ENCODE data around the gene MAGI2. TPM values are rescaled to one million over a fixed set of nuclear protein-coding genes. Genes with fewer than 3 reads are reported as not detected.

Gene MAGI2
- polyA plus RNA-seq, 4 donors = 8.3 to 40.6 (median 33.9) TPM

DNA sequence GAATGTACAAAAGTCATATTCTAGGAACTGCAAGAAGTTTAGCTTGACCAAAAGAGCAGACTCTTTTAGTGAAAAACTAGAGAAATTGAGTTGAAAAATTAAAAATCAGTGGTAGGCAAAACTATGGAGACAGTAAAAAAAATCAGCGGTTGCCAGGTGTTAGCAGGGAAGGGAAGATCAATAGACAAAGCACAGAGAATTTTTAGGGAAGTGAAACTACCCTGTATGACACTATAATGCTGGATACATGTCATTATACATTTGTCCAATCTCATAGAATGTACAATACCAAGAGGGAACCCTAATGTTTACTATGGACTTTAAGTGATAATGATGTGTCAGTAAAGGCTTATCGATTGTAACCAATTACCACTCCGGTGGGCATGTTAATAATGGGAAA is 761.9 kb downstream of the MAGI2 start:
- DNase-seq (ENCODE audit: low read depth in 4 of 4, low spot score in 3 of 4) = no peak

DNA sequence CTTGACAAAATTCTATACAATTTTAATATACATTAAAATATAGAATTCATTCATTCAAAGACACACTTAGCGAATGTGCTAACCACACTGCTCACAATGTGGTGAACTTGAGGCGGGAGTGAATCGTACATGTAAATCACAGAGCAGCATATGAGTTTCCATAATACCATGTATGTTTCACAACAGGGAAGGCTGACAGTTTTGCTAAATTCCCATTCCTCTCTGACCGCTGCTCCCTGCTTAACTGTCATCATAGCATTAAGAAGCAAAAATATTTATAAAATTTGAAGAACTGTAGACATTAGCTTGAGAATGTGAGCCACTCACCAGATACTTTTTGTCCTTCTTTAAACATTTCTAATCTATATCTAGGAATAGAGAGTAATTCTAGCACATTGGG is 763.3 kb downstream of the MAGI2 start:
- no peak for DNase-seq (ENCODE audit: low read depth in 4 of 4, low spot score in 3 of 4)

DNA sequence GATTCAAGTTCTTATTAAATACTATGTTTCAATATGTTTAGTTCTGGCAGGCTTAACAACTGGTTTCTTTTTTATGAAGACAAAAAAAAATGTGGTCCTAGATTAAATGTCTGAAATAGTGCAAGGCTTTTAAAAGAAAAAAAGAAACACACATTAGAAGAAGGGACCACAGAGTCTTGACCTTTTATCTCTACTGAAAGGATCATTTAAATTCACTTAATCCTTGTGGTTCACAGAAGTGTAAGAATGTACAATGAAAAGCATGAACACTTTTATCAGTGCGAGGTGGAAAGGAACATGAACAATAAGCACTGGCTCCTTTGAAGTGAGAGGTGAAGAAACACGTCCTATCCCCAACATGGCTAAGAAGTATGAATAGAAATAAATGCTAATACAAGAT is 765.1 kb downstream of the MAGI2 start:
- DNase-seq (ENCODE audit: low read depth in 4 of 4, low spot score in 3 of 4) = no peak

GRCh38 chr7:78686189-78686588 is 767.3 kb downstream of the MAGI2 start:
- DNase-seq (ENCODE audit: low read depth in 4 of 4, low spot score in 3 of 4) = no peak

GRCh38 chr7:78684201-78684600 is 769.3 kb downstream of the MAGI2 start:
- no peak for DNase-seq (ENCODE audit: low read depth in 4 of 4, low spot score in 3 of 4)

GRCh38 chr7:78683566-78683965 is 769.9 kb downstream of the MAGI2 start:
- DNase-seq (ENCODE audit: low read depth in 4 of 4, low spot score in 3 of 4) = no peak

DNA sequence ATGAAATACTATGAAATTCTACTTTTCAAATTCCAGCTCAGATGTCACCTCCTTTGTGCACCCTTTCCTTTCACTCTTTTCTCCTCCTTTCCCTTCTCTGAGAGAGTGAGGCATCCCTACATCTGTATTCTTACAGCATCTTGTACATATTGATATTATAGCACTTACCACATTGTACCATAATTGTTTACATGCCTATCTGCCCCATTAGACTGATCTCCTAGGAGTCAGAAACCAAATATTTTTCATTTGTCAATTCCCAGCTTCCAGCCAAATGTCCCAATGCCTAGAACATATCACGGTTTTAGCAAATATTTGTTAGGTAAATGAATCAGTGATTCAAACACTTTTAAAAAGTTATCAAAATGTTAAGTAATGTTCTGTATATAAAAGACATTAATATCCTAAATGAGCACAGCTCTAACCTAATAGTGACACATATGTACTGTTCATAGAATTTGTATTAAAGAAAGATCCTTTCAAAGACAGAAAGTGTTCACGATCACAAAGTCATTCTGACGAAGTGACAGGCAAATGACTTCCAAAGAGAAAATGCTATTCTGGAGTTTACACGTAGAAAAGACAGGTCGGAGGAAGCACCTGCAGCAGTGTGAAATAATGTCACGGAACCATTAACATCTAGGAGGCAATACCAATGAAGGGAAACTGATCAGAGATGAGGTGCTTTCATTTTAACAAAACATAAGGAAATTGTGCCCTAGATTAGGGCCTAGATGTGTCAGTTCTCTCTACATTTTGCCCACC is 774.2 kb downstream of the MAGI2 start:
- DNase-seq (ENCODE audit: low read depth in 4 of 4, low spot score in 3 of 4) = no peak

GRCh38 chr7:78677391-78677790 is 776.1 kb downstream of the MAGI2 start:
- no peak for DNase-seq (ENCODE audit: low read depth in 4 of 4, low spot score in 3 of 4)

- no peak for DNase-seq (ENCODE audit: low read depth in 4 of 4, low spot score in 3 of 4)
Measured at GRCh38 chr7:78675511-78675910, 778.0 kb downstream of the MAGI2 start.

DNA sequence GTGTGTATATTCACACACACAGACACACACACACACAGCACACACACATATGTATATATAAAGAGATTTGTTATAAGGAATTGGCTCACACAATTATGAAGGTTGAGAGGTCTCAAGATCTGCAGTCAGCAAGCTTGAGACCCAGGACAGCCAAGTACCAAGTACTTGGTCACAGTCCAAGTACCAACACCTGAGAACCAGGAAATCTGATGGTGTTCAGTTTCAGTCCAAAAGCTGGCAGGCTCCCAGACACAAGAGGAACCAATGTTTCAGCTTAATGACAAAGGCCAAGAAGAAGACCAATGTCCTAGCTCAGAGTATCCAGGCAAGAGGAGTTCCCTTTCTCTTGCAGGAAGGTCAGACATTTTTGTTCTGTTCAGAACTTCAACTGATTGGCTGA is 780.2 kb downstream of the MAGI2 start:
- no peak for DNase-seq (ENCODE audit: low read depth in 4 of 4, low spot score in 3 of 4)

DNA sequence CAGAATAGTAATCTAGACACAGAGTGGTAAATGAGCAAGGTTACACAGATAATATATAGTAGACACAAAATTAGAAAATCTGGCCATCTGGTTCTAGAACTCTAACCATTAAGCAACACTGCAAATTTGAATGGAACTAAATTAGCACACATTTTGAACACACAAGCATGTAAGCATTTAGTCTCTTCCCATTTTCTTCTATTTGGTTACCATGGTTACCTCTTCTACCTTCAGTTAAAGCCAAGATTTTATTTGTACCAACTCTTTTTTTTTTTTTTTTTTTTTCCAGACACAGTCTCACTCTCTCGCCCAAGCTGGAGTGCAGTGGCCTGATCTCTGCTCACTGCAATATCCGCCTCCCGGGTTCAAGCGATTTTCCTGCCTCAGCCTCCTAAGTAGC is 790.5 kb downstream of the MAGI2 start:
- no peak for DNase-seq (ENCODE audit: low read depth in 4 of 4, low spot score in 3 of 4)

GRCh38 chr7:78649976-78650375 is 803.5 kb downstream of the MAGI2 start:
- no peak for DNase-seq (ENCODE audit: low read depth in 4 of 4, low spot score in 3 of 4)

- DNase-seq (ENCODE audit: low read depth in 4 of 4, low spot score in 3 of 4) = no peak
Measured at GRCh38 chr7:78649236-78649635, 804.2 kb downstream of the MAGI2 start.

GRCh38 chr7:78642751-78643150 is 810.7 kb downstream of the MAGI2 start:
- no peak for DNase-seq (ENCODE audit: low read depth in 4 of 4, low spot score in 3 of 4)

DNA sequence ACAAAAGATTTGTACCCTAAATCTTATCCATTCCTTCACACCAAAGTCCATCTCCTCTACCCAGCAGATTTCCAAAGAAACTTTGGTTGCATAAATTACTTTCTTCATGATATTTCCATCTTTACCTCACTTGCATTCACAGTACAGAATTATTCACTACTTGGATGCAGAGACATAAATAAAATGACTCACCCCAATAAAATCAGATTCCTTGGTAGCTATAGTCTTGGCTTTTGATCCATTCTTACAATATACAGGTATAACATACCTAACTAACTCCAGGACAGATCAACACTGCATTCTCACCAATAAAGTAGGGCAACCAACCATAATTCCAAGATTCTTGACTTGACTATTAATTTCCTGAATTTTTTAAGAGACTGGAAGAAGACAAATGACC is 815.1 kb downstream of the MAGI2 start:
- DNase-seq (ENCODE audit: low read depth in 4 of 4, low spot score in 3 of 4) = no peak

DNA sequence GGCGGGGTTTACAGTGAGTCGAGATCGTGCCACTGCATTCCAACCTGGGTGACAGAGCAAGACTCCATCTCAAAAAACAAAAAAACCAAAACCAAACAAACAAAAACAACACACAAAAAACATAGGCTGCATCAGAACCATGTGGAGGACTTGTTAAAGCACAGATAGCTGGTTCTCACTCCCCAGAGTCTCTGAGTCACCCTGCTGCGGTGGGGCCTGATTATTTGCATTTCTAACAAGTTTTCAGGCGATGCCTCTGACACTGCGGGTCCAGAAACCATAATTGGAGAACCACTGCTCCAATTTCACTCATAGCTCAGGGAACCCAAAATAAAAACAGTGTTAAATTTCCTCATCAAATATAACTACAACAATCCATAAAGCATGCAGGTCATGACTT is 816.7 kb downstream of the MAGI2 start:
- no peak for DNase-seq (ENCODE audit: low read depth in 4 of 4, low spot score in 3 of 4)

DNA sequence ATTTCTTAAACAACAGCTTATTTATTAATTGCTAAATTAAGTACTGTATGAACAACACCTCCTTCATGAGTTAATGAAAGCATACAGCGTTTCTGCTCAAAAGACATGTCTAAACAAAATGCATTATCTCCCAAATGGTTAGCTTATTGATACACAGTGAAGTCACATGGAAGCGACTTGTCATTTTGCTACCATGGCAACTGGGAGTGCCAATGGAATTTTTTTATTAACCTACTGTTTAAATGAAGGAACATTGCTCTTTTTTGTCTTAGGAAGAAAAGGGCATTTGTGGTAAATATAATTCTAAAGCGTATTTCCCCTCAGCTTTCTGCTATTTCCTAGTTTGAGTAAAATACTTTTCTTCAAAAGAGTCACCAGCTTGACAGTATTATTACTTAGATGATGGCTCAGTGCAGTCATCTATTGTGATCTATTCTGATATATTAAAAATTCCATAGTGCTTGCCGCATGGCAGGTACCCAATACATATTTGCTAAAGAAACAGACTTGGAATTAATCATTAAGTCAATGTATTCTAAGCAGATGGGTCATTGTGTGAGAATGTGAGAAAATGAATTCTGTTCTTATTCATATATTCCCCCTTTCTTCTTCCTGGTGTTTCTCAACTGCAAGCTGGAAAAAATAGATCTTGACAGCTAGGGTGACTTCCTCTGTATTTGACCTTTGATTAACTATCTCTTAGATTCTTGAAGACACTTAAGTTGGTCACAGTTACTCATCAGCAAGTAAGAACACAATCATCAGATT is 818.3 kb downstream of the MAGI2 start:
- DNase-seq (ENCODE audit: low read depth in 4 of 4, low spot score in 3 of 4) = no peak

- DNase-seq (ENCODE audit: low read depth in 4 of 4, low spot score in 3 of 4) = no peak
Measured at GRCh38 chr7:78634093-78634492, 819.4 kb downstream of the MAGI2 start.

GRCh38 chr7:78620920-78621319 is 832.5 kb downstream of the MAGI2 start:
- peak; percentile 1 to 25 (median 18) for DNase-seq (ENCODE audit: low read depth in 4 of 4, low spot score in 3 of 4)

DNA sequence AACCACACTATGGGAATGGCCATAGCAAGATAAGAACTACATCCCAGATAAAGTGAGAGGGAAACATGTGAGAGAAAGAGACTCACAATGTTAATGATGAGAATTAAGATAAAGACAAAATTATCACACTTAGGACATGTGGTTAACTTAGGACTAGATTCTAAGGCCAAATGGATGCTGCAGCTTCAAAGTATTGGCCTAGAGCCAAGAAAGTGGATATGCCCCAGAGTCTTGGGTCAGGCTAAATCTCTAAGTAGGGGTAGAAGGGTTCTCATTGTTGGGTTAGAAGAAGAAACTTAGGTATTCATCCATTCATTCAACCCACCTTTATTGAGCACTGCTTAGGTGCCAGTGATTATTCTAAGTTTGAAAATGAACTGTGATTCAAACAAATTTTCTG is 836.9 kb downstream of the MAGI2 start:
- DNase-seq (ENCODE audit: low read depth in 4 of 4, low spot score in 3 of 4) = no peak

GRCh38 chr7:78609281-78609680 is 844.2 kb downstream of the MAGI2 start:
- DNase-seq (ENCODE audit: low read depth in 4 of 4, low spot score in 3 of 4) = no peak

DNA sequence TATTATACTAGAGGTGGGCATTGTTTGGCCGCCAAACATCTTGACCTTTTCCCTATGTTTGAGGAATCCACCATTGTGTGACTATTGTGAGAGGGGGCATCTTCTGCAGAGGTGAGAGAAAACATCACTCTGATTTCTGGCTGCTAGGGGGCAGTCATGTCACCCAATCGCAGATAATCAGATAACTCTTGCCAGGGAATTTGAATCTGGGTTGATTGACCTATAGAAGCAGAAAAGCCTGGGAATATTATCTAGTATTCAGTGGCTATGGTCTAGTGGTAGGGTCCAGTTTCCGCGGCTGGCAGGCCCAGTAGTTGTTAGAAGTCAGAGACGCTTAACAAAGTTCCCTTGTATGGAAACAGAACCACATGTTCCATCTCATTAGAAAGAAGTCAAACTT is 846.4 kb downstream of the MAGI2 start:
- DNase-seq (ENCODE audit: low read depth in 4 of 4, low spot score in 3 of 4) = no peak
